Measurements from ENCODE around the gene PPP1R9B. TPM values are rescaled to one million over a fixed set of nuclear protein-coding genes. Genes with fewer than 3 reads are reported as not detected.

Gene PPP1R9B
- total RNA-seq, 1 donor from 2014 or later, result 63.5 TPM

- no peaks in the 10 kb centered on the region for H3K9me3 ChIP-seq
- intact Hi-C loops (cut with DNase I), result no loop called here
- TF ChIP-seq, protein P1, sequence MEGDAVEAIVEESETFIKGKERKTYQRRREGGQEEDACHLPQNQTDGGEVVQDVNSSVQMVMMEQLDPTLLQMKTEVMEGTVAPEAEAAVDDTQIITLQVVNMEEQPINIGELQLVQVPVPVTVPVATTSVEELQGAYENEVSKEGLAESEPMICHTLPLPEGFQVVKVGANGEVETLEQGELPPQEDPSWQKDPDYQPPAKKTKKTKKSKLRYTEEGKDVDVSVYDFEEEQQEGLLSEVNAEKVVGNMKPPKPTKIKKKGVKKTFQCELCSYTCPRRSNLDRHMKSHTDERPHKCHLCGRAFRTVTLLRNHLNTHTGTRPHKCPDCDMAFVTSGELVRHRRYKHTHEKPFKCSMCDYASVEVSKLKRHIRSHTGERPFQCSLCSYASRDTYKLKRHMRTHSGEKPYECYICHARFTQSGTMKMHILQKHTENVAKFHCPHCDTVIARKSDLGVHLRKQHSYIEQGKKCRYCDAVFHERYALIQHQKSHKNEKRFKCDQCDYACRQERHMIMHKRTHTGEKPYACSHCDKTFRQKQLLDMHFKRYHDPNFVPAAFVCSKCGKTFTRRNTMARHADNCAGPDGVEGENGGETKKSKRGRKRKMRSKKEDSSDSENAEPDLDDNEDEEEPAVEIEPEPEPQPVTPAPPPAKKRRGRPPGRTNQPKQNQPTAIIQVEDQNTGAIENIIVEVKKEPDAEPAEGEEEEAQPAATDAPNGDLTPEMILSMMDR (IDR thresholded peaks at IDR 0.05), result no peak
- peaks cover 8% of the 10 kb centered on the region in 2 donors for H3K4me1 ChIP-seq
- no peaks in the 10 kb centered on the region for H3K36me3 ChIP-seq
- H3K27me3 ChIP-seq, result no peaks in the 10 kb centered on the region
- no peak overlapping the region for H3K27ac ChIP-seq
- no peak overlapping the region for H3K4me3 ChIP-seq
- no peak for DNase-seq (ENCODE audit: low spot score in 2 of 2)
Observed at GRCh38 chr17:50120475-50121253, 29.8 kb downstream of the PPP1R9B start.

DNA sequence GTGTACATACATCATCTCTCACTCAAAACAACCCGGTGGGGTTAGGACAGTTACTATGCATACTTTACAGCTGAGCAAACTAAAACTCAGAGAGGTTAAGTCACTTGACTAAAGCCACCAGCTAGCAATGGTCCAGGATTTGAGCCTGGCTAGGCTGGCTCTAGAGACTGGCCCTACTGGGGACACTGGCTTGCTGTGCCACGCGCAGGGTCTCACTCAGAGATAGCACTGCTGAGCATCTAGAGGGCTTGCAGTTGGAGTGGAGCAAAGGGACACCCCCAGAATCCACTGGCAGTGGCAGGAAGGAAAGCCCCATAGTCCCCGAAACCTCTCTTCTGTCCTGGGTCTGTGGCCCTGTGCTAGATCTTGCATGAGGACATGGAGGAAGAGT is 31.7 kb downstream of the PPP1R9B start:
- Histone ChIP-seq H3K9me3 (no peaks in the 10 kb centered on the region), H3K27me3 (no peaks in the 10 kb centered on the region), H3K4me3 (no peak overlapping the region), H3K36me3 (no peaks in the 10 kb centered on the region), H3K4me1 (peaks cover 8% of the 10 kb centered on the region in 2 donors), H3K27ac (no peak overlapping the region)
- intact Hi-C loops (cut with DNase I), result loop anchor here (5.0 kb wide), 1 partner anchor 178 kb away; no protein-coding TSS in a partner anchor
- no peak for DNase-seq (ENCODE audit: low spot score in 2 of 2)
- TF ChIP-seq, protein P1 (IDR thresholded peaks at IDR 0.05), result no peak

GRCh38 chr17:50118076-50118827 is 32.2 kb downstream of the PPP1R9B start:
- Histone ChIP-seq H3K9me3 (no peaks in the 10 kb centered on the region), H3K4me3 (no peak overlapping the region), H3K4me1 (peaks cover 8% of the 10 kb centered on the region in 2 donors), H3K27me3 (no peaks in the 10 kb centered on the region), H3K27ac (no peak overlapping the region), H3K36me3 (no peaks in the 10 kb centered on the region)
- TF ChIP-seq, protein P1 (IDR thresholded peaks at IDR 0.05), result no peak
- intact Hi-C loops (cut with DNase I), result loop anchor here (5.0 kb wide), 1 partner anchor 179 kb away; no protein-coding TSS in a partner anchor
- no peak for DNase-seq (ENCODE audit: low spot score in 2 of 2)

DNA sequence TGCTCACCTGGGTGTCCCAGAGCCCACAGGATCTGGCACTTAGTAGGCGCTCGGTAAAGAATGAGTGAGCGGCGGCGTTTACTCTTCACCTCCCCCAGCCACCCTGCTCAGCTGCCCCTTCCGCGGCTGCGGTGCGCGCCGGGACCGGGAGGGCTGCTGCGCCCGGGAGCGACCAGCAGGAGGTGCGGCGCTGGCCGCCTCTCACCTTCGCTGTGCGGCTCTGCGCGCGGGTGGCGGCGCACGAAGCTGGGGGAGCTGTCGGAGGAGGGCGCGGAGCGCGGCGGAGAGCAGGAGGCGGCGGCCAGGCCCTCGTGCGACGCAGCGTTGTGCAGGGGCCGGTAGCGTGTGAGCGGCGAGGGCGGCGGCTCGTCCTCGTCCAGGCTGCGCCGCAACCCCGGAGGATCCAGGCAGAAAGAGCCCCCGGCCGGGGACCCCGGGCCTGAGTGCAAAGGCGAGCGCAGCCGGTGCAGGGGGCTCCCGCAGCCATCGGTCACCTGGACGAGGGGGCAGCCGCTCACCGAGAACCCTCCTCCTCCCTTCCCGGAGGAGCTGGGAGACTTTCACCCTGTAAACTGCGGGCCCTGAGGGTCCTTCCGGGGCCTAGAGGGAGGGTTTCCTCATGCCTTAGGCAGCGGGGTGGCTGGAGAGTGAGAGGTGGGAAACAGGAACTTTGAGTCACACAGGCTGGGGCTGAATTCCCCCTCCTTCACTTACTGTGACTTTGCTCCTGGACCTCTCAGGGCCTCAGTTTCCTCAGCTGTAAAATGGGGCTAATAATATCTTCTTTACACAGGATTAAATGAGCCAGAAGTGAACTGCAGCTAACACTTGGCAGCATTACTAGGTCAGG is 33.0 kb downstream of the PPP1R9B start:
- Histone ChIP-seq H3K27ac (no peak overlapping the region), H3K9me3 (no peaks in the 10 kb centered on the region), H3K4me3 (peak overlapping the region; percentile 44 to 48), H3K36me3 (no peaks in the 10 kb centered on the region), H3K4me1 (peaks cover 10 to 14% of the 10 kb centered on the region in 2 donors), H3K27me3 (no peaks in the 10 kb centered on the region)
- intact Hi-C loops (cut with DNase I), result loop anchor here (1.0 to 5.0 kb wide), 4 partner anchors 14 to 180 kb away; no protein-coding TSS in a partner anchor
- TF ChIP-seq, protein P1 (IDR thresholded peaks at IDR 0.05), result peak; percentile 70 to 92 (median 77)
- peak in 1 of 2 donors; percentile 82 for DNase-seq (ENCODE audit: low spot score in 2 of 2)

- DNase-seq (ENCODE audit: low spot score in 2 of 2), result no peak
- Histone ChIP-seq H3K36me3 (peaks cover 0 to under 1% of the 10 kb centered on the region in 2 donors), H3K4me3 (no peak overlapping the region), H3K27me3 (no peaks in the 10 kb centered on the region), H3K27ac (no peak overlapping the region), H3K9me3 (no peaks in the 10 kb centered on the region), H3K4me1 (peaks cover 21 to 28% of the 10 kb centered on the region in 2 donors)
- intact Hi-C loops (cut with DNase I), result loop anchor here (2.0 to 5.0 kb wide), 3 partner anchors 45 to 182 kb away; no protein-coding TSS in a partner anchor
- TF ChIP-seq, protein P1 (IDR thresholded peaks at IDR 0.05), result no peak
Observed at GRCh38 chr17:50115756-50116155, 34.7 kb downstream of the PPP1R9B start.
